Measurements from ENCODE around the gene S100A9. TPM values are rescaled to one million over a fixed set of nuclear protein-coding genes. Genes with fewer than 3 reads are reported as not detected.

Gene S100A9
- total RNA-seq, 1 experiment from 2014 or later, result 126 TPM

GRCh38 chr1:153352523-153352922, 5.1 kb upstream of the S100A9 start:
- CTCF ChIA-PET, result interaction anchor here (0.5 to 28.2 kb wide), 64 partner anchors 8 to 1265 kb away, joined by 3 to 1438 read pairs (median 5); partner anchors contain the start of genes NPR1, S100A12, S100A16 and S100A6
- H3K9me3 Mint-ChIP-seq (ENCODE audit: unreplicated experiment), result no peaks in the 10 kb centered on the region
- intact Hi-C loops (cut with micrococcal nuclease), result loop anchor here (1.0 kb wide), 3 partner anchors 138 to 216 kb away; no protein-coding TSS in a partner anchor
- no peaks in the 10 kb centered on the region for H3K36me3 Mint-ChIP-seq (ENCODE audit: insufficient read depth, unreplicated experiment)
- peaks cover 40% of the 10 kb centered on the region for H3K27me3 Mint-ChIP-seq (ENCODE audit: insufficient read depth, unreplicated experiment)
- no peak overlapping the region for H3K4me3 Mint-ChIP-seq (ENCODE audit: unreplicated experiment)
- H3K4me1 Mint-ChIP-seq (ENCODE audit: insufficient read depth, unreplicated experiment), result peaks cover 26% of the 10 kb centered on the region
- peak; percentile 99 for TF ChIP-seq CTCF (IDR thresholded peaks at IDR 0.05; ENCODE audit: unreplicated experiment)
- BruUV-seq (replicated peaks), result no TSS peak
- POLR2A ChIA-PET, result interaction anchor here (0.7 to 3.2 kb wide), 11 partner anchors 23 to 172 kb away, joined by 3 to 16 read pairs (median 5); partner anchors contain the start of gene S100A12
- H3K27ac Mint-ChIP-seq (ENCODE audit: low read depth, unreplicated experiment), result no peak overlapping the region
- peak; percentile 87 for DNase-seq (ENCODE audit: unreplicated experiment)

GRCh38 chr1:153353226-153353947, 4.3 kb upstream of the S100A9 start:
- H3K9me3 Mint-ChIP-seq (ENCODE audit: unreplicated experiment), result no peaks in the 10 kb centered on the region
- H3K27me3 Mint-ChIP-seq (ENCODE audit: insufficient read depth, unreplicated experiment), result peaks cover 31% of the 10 kb centered on the region
- DNase-seq (ENCODE audit: unreplicated experiment), result peak; percentile 63
- H3K36me3 Mint-ChIP-seq (ENCODE audit: insufficient read depth, unreplicated experiment), result no peaks in the 10 kb centered on the region
- no peak overlapping the region for H3K4me3 Mint-ChIP-seq (ENCODE audit: unreplicated experiment)
- CTCF ChIA-PET, result interaction anchor here (0.5 to 28.2 kb wide), 56 partner anchors 9 to 1898 kb away, joined by 3 to 1438 read pairs (median 5); partner anchors contain the start of genes NPR1, S100A12, S100A16 and S100A4
- peaks cover 34% of the 10 kb centered on the region for H3K4me1 Mint-ChIP-seq (ENCODE audit: insufficient read depth, unreplicated experiment)
- peak; percentile 72 for TF ChIP-seq CTCF (IDR thresholded peaks at IDR 0.05; ENCODE audit: unreplicated experiment)
- BruUV-seq (replicated peaks), result no TSS peak
- intact Hi-C loops (cut with micrococcal nuclease), result no loop called here
- H3K27ac Mint-ChIP-seq (ENCODE audit: low read depth, unreplicated experiment), result no peak overlapping the region
- POLR2A ChIA-PET, result interaction anchor here (0.5 to 3.2 kb wide), 13 partner anchors 22 to 171 kb away, joined by 3 to 16 read pairs (median 5); partner anchors contain the start of gene S100A12

GRCh38 chr1:153354515-153355193, 3.0 kb upstream of the S100A9 start:
- no peak for DNase-seq (ENCODE audit: unreplicated experiment)
- ChIA-PET POLR2A (interaction anchor here (0.6 to 4.2 kb wide), 8 partner anchors 12 to 157 kb away, joined by 3 to 24 read pairs (median 4); partner anchors contain the start of gene S100A8), CTCF (interaction anchor here (0.7 to 28.2 kb wide), 44 partner anchors 10 to 631 kb away, joined by 3 to 1438 read pairs (median 6); partner anchors contain the start of genes PGLYRP3, RAB13, S100A12 and S100A8)
- TF ChIP-seq CTCF (IDR thresholded peaks at IDR 0.05; ENCODE audit: unreplicated experiment), result peak; percentile 15
- H3K36me3 Mint-ChIP-seq (ENCODE audit: insufficient read depth, unreplicated experiment), result no peaks in the 10 kb centered on the region
- intact Hi-C loops (cut with micrococcal nuclease), result loop anchor here (1.0 kb wide), 1 partner anchor 50 kb away; no protein-coding TSS in a partner anchor
- no peaks in the 10 kb centered on the region for H3K9me3 Mint-ChIP-seq (ENCODE audit: unreplicated experiment)
- H3K4me3 Mint-ChIP-seq (ENCODE audit: unreplicated experiment), result no peak overlapping the region
- H3K27ac Mint-ChIP-seq (ENCODE audit: low read depth, unreplicated experiment), result no peak overlapping the region
- peaks cover 18% of the 10 kb centered on the region for H3K27me3 Mint-ChIP-seq (ENCODE audit: insufficient read depth, unreplicated experiment)
- peaks cover 29% of the 10 kb centered on the region for H3K4me1 Mint-ChIP-seq (ENCODE audit: insufficient read depth, unreplicated experiment)
- no TSS peak for BruUV-seq (replicated peaks)

All from MCF 10A (cell line).